NCI-H460 (cell line): Measurements from ENCODE around the gene HAPLN2. TPM values are rescaled to one million over a fixed set of nuclear protein-coding genes. Genes with fewer than 3 reads are reported as not detected.
"Not testable (repeated sequence)": the region's sequence is repeated elsewhere in the genome, so short reads cannot be mapped to it uniquely, and the experiment has no call there.

Source experiments
- DNase-seq: peaks from one replicate; pipeline ENCODE4 v3.0.0-alpha.2; 2016; ENCODE audit warnings: low read depth; ENCODE audit errors: extremely low read depth
- total RNA-seq: library from RNA; depleted of rRNA; stranded (reverse); fragments of >200 nt; shearing (Covaris generic); gene quantifications from 2 replicates; pipeline ENCODE4 v1.2.3, GENCODE V29; 2014

HAPLN2 gene
- total RNA-seq, 1 experiment from 2014 or later = not detected

GRCh38 chr1:156591432-156592157 lies 27.6 kb upstream of the HAPLN2 start, which contains the start of gene NAXE:
Gene NAXE, plus strand, starts transcription at chr1:156591776. Its CDS starts 29 bp downstream, at chr1:156591805.
- DNase-seq = peak; percentile 71

GRCh38 chr1:156592158-156592909 lies 26.9 kb upstream of the HAPLN2 start:
- DNase-seq = no peak

DNA sequence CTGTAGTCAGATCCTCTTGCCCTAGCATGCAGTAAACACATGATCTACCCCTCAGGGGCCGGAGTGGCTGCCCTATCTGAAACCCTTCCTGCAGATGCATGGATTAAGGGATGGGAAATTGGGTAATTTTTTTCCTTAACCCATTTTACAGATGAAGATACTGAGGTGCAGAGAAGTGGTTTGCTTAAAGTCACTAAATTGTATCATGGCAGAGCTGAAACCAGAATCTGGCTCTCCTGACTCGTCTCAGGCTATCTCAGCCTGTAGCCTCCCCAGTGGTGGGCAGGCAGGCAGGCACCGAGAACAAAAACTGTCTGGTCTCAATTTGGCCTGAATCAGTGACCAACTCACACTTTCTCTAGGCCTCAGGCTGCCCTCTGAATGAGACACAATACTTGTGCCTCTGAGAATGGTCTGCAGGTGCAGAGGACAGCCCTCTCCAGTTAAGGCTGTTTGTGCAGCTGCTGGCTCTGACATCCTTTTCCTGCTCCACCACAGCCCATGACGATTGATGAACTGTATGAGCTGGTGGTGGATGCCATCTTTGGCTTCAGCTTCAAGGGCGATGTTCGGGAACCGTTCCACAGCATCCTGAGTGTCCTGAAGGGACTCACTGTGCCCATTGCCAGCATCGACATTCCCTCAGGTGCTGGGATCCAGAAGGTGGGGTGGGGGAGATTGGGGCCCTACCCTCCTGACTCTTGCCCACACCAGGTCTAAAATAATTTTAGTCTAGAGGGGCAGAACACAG lies 26.1 kb upstream of the HAPLN2 start:
- DNase-seq = no peak

DNA sequence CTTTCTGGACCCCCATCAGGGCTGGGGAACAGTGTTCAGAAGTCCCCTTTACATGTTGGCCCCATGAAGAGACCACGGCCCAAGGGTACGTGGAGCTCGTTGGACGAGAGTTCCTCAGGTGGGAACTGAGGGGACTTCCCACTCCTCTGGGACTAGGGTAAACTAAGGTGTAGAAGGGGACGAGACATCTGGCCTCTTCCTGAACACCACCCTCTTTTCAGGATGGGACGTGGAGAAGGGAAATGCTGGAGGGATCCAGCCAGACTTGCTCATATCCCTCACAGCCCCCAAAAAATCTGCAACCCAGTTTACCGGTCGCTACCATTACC lies 25.6 kb upstream of the HAPLN2 start:
- no peak for DNase-seq

GRCh38 chr1:156594190-156594589 lies 25.0 kb upstream of the HAPLN2 start:
- no peak for DNase-seq

- no peak for DNase-seq
These were observed 24.2 kb upstream of the HAPLN2 start for GRCh38 chr1:156595016-156595415.

- DNase-seq = no peak
These were observed 22.8 kb upstream of the HAPLN2 start for GRCh38 chr1:156596426-156596825.

DNA sequence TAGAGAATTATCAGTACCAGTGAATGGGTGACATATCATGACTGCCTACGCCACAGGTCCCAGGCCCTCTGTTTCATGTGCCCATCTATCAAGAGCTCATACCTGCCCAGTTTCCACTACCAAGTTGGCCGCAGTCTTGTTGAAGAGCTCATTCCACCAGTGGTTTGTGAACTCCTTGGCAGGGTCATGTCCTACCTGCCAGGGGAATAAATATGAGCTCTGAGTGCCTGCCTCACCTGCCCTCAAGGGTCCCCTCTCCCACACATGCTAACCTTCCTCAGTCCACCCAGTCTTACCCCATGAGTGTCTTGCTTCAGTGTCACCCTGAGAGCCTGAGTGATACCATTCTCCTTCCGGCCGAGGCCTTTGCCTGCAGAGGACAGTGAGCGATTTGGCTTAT lies 21.1 kb upstream of the HAPLN2 start:
- DNase-seq = no peak

- DNase-seq = no peak
These were observed 20.3 kb upstream of the HAPLN2 start for GRCh38 chr1:156598731-156599432.

GRCh38 chr1:156599811-156600210 lies 19.4 kb upstream of the HAPLN2 start:
- no peak for DNase-seq

- no peak for DNase-seq
These were observed 18.5 kb upstream of the HAPLN2 start for GRCh38 chr1:156600733-156601121.

GRCh38 chr1:156601122-156601830 lies 17.9 kb upstream of the HAPLN2 start, which contains the start of gene GPATCH4:
Gene GPATCH4, minus strand, starts transcription at chr1:156601479.
- DNase-seq = peak; percentile 67

DNA sequence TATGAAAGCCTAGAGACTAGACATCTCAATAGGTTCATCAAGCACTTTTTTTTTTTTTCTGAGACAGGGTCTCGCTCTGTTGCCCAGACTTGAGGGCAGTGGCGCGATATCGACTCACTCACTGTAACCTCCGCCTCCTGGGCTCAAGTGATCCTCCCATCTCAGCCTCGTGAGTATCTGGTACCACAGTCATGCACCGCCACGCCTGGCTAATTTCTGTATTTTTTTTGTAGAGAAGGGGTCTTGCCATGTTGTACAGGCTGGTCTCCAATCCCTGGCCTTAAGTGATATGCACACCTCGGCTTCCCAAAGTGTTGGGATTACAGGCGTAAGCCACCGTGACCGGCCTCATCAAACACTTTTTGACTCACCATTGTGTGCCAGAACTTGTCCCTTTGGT lies 17.3 kb upstream of the HAPLN2 start:
- no peak for DNase-seq

GRCh38 chr1:156602557-156602993 lies 16.6 kb upstream of the HAPLN2 start:
- DNase-seq = no peak

DNA sequence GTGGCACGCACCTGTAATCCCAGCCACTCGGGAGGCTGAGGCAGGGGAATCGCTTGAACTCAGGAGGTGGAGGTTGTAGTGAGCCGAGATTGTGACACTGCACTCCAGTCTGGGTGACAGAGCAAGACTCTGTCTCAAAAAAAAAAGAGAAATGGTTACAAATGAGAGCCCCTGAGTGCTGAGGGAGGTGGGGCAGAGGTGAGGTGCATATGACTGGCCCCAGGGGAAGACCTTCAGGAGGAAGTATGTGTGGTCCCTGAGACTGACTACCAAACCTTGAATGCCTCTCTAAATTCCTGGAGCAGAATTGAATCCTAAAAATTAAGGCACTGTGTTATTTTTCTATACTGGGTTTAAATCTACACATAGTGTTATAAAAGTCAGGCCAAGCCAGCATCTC lies 11.9 kb upstream of the HAPLN2 start:
- DNase-seq = not testable (repeated sequence)

DNA sequence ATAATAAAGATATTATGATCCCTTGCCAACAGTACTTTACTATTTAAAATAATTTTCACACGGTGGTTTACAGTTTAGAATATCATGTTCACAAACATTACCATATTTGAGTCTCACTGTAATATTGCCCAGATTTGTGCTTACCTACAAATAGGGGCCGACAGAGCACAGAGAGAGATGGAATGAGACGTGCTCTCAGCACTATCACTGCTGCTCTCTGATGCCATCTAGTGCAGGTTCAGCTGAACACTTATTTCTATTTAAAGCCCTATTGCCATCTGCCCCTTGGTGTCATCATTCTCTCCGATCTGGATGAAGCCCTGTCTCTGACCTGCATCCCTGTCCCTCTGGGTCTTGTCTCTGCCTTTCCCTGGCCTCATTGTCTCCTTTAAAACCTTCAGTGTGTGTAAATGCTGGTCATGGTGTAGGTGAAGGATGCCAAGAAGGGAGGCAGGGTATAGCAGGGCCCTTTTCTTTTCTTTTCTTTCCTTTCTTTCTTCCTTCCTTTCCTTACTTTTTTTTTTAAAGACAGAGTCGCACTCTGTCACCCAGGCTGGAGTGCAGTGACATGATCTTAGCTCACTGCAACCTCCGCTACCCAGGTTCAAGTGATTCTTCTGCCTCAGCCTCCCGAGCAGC lies 11.1 kb upstream of the HAPLN2 start:
- DNase-seq = peak; percentile 88

- DNase-seq = peak; percentile 60
These were observed 10.2 kb upstream of the HAPLN2 start for GRCh38 chr1:156608981-156609380.

DNA sequence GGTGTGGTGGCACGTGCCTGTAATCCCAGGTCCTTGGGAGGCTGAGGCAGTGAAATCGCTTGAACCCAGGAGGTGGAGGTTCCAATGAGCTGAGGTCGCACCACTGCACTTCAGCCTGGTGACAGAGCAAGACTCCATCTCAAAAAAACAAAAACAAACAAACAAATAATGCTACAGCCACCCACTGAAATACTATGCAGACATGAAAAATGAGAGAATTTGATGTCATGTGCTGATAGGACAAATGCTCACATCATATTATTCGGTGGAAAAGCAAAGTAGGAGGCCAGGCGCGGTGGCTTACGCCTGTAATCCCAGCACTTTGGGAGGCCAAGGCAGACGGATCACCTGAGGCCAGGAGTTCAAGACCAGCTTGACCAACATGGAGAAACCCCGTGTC lies 9.1 kb upstream of the HAPLN2 start:
- not testable (repeated sequence) for DNase-seq

- no peak for DNase-seq
These were observed 6.5 kb upstream of the HAPLN2 start for GRCh38 chr1:156612666-156613065.

- DNase-seq = no peak
These were observed 3.3 kb upstream of the HAPLN2 start for GRCh38 chr1:156615946-156616345.
